GM19467 (cell line): ENCODE results near the gene PHKB.

ENCODE experiments used
- ATAC-seq: cut with Tn5 transposase; IDR thresholded peaks from one replicate; pipeline ENCODE4 v1.9.1; 2021; ENCODE audit warnings: mild to moderate bottlenecking, moderate library complexity; ENCODE audit not compliant: unreplicated experiment

Gene PHKB

GRCh38 chr16:47617732-47618131 lies 156.6 kb downstream of the PHKB start:
- no peak for ATAC-seq

GRCh38 chr16:47622451-47623176 lies 161.5 kb downstream of the PHKB start:
- no peak for ATAC-seq

GRCh38 chr16:47624563-47624962 lies 163.4 kb downstream of the PHKB start:
- ATAC-seq = no peak

- no peak for ATAC-seq
Measured at GRCh38 chr16:47625115-47625567, 164.0 kb downstream of the PHKB start.

- no peak for ATAC-seq
Measured at GRCh38 chr16:47626246-47626645, 165.1 kb downstream of the PHKB start.

- ATAC-seq = no peak
Measured at GRCh38 chr16:47627085-47627639, 166.0 kb downstream of the PHKB start.

GRCh38 chr16:47627721-47628120 lies 166.6 kb downstream of the PHKB start:
- no peak for ATAC-seq

GRCh38 chr16:47631131-47631530 lies 170.0 kb downstream of the PHKB start:
- no peak for ATAC-seq

GRCh38 chr16:47634126-47634525 lies 173.0 kb downstream of the PHKB start:
- ATAC-seq = no peak

- ATAC-seq = no peak
Measured at GRCh38 chr16:47634727-47635126, 173.6 kb downstream of the PHKB start.

- no peak for ATAC-seq
Measured at GRCh38 chr16:47636501-47637099, 175.5 kb downstream of the PHKB start.

GRCh38 chr16:47638175-47638574 lies 177.0 kb downstream of the PHKB start:
- no peak for ATAC-seq

GRCh38 chr16:47640661-47641060 lies 179.5 kb downstream of the PHKB start:
- no peak for ATAC-seq

GRCh38 chr16:47643323-47644000 lies 182.3 kb downstream of the PHKB start:
- no peak for ATAC-seq

GRCh38 chr16:47644166-47644565 lies 183.0 kb downstream of the PHKB start:
- no peak for ATAC-seq

GRCh38 chr16:47644661-47645060 lies 183.5 kb downstream of the PHKB start:
- ATAC-seq = no peak

- no peak for ATAC-seq
Measured at GRCh38 chr16:47646914-47647313, 185.8 kb downstream of the PHKB start.

- no peak for ATAC-seq
Measured at GRCh38 chr16:47657032-47657431, 195.9 kb downstream of the PHKB start.

- no peak for ATAC-seq
Measured at GRCh38 chr16:47657977-47658376, 196.8 kb downstream of the PHKB start.

- no peak for ATAC-seq
Measured at GRCh38 chr16:47660540-47660939, 199.4 kb downstream of the PHKB start.

- no peak for ATAC-seq
Measured at GRCh38 chr16:47664653-47665325, 203.7 kb downstream of the PHKB start.
